Measurements from ENCODE around the gene SACM1L.

Gene SACM1L

GRCh38 chr3:45772341-45773035 is 83.3 kb downstream of the SACM1L start:
- no peak for DNase-seq

GRCh38 chr3:45773072-45773471 is 83.9 kb downstream of the SACM1L start:
- no peak for DNase-seq

- no peak for DNase-seq
These were observed 84.7 kb downstream of the SACM1L start for GRCh38 chr3:45773714-45774449.

GRCh38 chr3:45774581-45775521 is 85.7 kb downstream of the SACM1L start:
- DNase-seq = no peak

GRCh38 chr3:45775571-45776300 is 86.5 kb downstream of the SACM1L start:
- no peak for DNase-seq

- no peak for DNase-seq
These were observed 87.1 kb downstream of the SACM1L start for GRCh38 chr3:45776301-45776595.

- no peak for DNase-seq
These were observed 87.4 kb downstream of the SACM1L start for GRCh38 chr3:45776611-45777010.

- DNase-seq = no peak
These were observed 88.0 kb downstream of the SACM1L start for GRCh38 chr3:45777111-45777745.

GRCh38 chr3:45777746-45778386 is 88.7 kb downstream of the SACM1L start:
- DNase-seq = no peak

- no peak for DNase-seq
These were observed 89.6 kb downstream of the SACM1L start for GRCh38 chr3:45778761-45779201.

GRCh38 chr3:45779746-45780735 is 90.8 kb downstream of the SACM1L start:
- DNase-seq = no peak

- DNase-seq = no peak
These were observed 92.1 kb downstream of the SACM1L start for GRCh38 chr3:45781271-45781670.

- DNase-seq = no peak
These were observed 92.6 kb downstream of the SACM1L start for GRCh38 chr3:45781841-45782240.

GRCh38 chr3:45782381-45782780 is 93.2 kb downstream of the SACM1L start:
- no peak for DNase-seq

GRCh38 chr3:45783667-45784066 is 94.5 kb downstream of the SACM1L start:
- DNase-seq = no peak

GRCh38 chr3:45785605-45786150 is 96.5 kb downstream of the SACM1L start:
- DNase-seq = no peak

GRCh38 chr3:45786801-45787495 is 97.8 kb downstream of the SACM1L start:
- no peak for DNase-seq

- no peak for DNase-seq
These were observed 98.4 kb downstream of the SACM1L start for GRCh38 chr3:45787551-45787950.

- DNase-seq = no peak
These were observed 100.1 kb downstream of the SACM1L start for GRCh38 chr3:45789235-45789812.

Data from CD4-positive, alpha-beta T cell treated with Interleukin-15 for 1 hour (primary cell).